Chondrocyte (in vitro differentiated cells): ENCODE measurements around the gene MPV17. TPM values are rescaled to one million over a fixed set of nuclear protein-coding genes. Genes with fewer than 3 reads are reported as not detected.

ENCODE experiments used
- DNase-seq: peaks from one replicate; pipeline ENCODE4 v3.0.0; 2021; ENCODE audit warnings: mixed read lengths, low spot score
- H3K27ac Mint-ChIP-seq: one replicate; pipeline ENCODE4 v1.8.0; 2021; ENCODE audit warnings: mild to moderate bottlenecking, moderate library complexity, mixed read lengths; ENCODE audit not compliant: unreplicated experiment
- H3K27me3 Mint-ChIP-seq: 2 replicates; pipeline ENCODE4 v1.8.0; 2021; ENCODE audit warnings: low read depth, mixed read lengths
- H3K36me3 Mint-ChIP-seq: 2 replicates; pipeline ENCODE4 v1.8.0; 2021; ENCODE audit warnings: low read depth, mixed read lengths
- H3K4me1 Mint-ChIP-seq: 2 replicates; pipeline ENCODE4 v1.8.0; 2021; ENCODE audit warnings: low read depth, mild to moderate bottlenecking, mixed read lengths
- H3K4me3 Mint-ChIP-seq: one replicate; pipeline ENCODE4 v1.8.0; 2021; ENCODE audit warnings: mild to moderate bottlenecking, moderate library complexity, mixed read lengths; ENCODE audit not compliant: unreplicated experiment
- H3K9me3 Mint-ChIP-seq: 2 replicates; pipeline ENCODE4 v1.8.0; 2021; ENCODE audit warnings: low read depth, mixed read lengths
- total RNA-seq: library from RNA; stranded (reverse); gene quantifications from 3 replicates; pipeline ENCODE4 v1.2.1, GENCODE V29; 2021
- TF ChIP-seq, protein P1 (sequence below): fragments of 200-600 bp; sonication (generic); IDR thresholded peaks from 2 replicates; pipeline ENCODE4 v1.5.0; 2021; ENCODE audit warnings: antibody characterized with exemption, mild to moderate bottlenecking, moderate library complexity

MPV17 gene
- total RNA-seq, 1 donor from 2014 or later: 57.7 TPM

DNA sequence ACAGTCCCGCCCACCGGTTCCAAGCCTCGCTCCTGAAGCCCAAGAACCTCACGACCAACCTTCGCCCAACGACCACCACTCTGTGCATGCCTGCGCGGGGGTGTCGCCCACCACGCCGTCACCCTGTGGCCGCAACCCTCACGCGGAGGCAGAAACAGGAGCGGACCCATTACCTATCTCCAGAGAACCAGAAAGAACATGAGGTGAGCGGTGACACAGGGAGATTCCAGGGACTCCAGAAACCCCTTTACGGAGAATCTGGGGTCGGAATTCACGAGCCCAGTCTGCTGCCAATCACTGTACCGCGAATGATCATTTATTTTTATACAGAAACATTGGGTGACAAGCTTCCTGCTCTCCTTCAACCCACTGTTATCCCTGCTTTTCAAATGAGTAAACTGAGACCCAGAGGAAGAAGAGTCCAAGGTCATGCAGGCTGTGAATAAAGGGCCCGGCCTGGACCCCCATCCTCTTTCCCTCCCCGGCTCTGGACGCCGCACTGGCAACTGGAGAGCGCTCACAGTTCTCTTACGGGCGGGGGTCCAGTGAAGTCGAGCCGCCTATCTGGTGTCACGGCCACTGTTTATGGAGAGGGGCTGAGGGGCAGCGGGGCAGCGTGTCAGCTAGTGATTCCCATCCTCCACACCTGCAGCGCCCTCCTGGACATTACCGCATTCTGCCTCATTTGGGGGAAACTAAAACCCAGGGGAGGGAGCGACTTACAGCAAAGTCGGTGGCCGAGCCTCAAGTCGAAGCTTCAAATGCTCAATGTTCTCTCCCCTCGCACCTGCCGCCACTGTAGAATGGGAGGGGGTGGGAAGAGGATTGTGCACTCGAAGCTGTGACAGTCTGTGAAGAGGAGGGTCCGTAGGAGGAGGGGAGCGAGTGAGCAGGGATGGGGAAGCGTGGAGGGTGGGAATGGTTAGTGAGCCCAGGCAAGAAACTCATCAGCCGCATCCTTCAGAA is 59.3 kb downstream of the MPV17 start:
- H3K36me3 Mint-ChIP-seq: peaks cover 5% of the 10 kb centered on the region
- no peak for DNase-seq
- TF ChIP-seq, protein P1, sequence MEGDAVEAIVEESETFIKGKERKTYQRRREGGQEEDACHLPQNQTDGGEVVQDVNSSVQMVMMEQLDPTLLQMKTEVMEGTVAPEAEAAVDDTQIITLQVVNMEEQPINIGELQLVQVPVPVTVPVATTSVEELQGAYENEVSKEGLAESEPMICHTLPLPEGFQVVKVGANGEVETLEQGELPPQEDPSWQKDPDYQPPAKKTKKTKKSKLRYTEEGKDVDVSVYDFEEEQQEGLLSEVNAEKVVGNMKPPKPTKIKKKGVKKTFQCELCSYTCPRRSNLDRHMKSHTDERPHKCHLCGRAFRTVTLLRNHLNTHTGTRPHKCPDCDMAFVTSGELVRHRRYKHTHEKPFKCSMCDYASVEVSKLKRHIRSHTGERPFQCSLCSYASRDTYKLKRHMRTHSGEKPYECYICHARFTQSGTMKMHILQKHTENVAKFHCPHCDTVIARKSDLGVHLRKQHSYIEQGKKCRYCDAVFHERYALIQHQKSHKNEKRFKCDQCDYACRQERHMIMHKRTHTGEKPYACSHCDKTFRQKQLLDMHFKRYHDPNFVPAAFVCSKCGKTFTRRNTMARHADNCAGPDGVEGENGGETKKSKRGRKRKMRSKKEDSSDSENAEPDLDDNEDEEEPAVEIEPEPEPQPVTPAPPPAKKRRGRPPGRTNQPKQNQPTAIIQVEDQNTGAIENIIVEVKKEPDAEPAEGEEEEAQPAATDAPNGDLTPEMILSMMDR: no peak
- peak overlapping the region; percentile 73 for H3K4me3 Mint-ChIP-seq
- peaks cover 19% of the 10 kb centered on the region for H3K4me1 Mint-ChIP-seq
- H3K27me3 Mint-ChIP-seq: peaks cover 42% of the 10 kb centered on the region
- H3K9me3 Mint-ChIP-seq: no peaks in the 10 kb centered on the region
- H3K27ac Mint-ChIP-seq: no peak overlapping the region

DNA sequence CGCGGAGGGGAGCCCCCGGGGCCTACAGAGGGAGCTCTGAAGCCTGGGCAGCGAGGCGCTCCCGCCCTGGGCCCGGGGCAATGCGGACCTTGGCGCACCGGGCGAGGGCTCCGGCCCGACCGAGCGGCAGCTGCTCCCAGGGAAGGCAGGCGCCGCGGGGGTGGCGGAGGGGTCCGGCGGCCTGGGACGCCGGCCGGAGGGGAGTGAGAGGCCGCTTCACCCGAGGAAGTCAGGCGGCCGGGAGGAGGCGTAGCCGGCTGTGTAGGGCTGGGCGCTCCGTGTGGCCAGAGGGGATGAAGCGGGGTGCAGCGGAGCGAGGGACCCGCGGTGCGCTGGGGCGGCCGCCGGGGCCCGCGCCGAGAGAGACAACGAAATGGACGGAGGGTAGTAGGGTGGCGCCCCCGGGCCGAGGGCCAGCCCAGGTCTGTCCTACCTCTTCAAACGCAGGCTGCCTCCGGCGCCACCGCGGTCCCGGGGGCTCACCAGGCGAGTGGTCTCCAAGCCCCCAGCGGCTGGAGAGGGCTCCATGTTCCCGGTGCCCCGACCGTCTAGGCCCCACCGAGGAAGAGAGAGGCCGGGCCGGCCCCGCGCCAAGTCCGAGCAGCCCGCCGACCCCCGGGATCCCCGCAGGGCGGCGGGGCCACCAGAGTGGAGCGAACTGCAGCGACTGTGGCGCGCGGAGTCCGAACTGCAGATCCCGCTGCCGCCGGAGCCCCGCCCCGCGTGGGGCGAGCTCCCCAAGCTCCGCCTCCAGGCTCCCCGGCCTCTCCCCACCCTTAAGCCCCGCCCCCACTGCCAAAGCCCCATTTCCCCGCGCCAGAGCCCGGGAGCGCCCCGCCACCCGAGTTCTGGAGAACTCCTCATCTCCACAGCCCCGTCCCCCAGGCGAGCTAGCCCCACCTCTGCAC is 60.3 kb downstream of the MPV17 start, which contains the start of gene SLC30A3:
SLC30A3 (minus strand) TSS at position 669 of the 908 bp plus-strand sequence; CDS start at position 528, 141 bp downstream.
- no peak for DNase-seq
- Mint-ChIP-seq H3K36me3 (peaks cover 5% of the 10 kb centered on the region), H3K27ac (no peak within 1 kb of the TSS), H3K4me1 (peaks cover 19% of the 10 kb centered on the region), H3K9me3 (no peaks in the 10 kb centered on the region), H3K27me3 (peaks cover 45% of the 10 kb centered on the region), H3K4me3 (peak within 1 kb of the TSS; percentile 73)
- TF ChIP-seq, protein P1: peak; percentile 35

DNA sequence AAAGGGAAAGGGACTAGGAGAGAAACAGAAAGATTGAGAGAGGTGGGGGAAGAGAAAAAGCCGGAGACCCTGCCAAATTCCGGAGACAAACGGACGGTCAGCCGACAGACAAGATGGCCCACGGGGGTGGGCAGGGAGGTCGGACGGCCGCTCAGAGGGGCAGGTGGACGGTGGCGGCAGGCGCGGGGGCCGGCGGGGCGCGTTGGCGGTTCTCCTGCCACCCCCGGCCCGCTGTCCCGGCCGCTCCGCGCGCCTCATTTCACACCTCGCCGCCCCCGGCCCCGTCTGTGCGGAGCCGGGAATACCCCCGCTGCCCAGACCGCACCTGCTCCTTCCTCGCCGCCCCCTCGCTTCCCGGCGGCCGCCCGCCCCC is 61.0 kb downstream of the MPV17 start:
- H3K27ac Mint-ChIP-seq: no peak overlapping the region
- TF ChIP-seq, protein P1: no peak
- no peak for DNase-seq
- H3K4me1 Mint-ChIP-seq: peaks cover 19% of the 10 kb centered on the region
- H3K9me3 Mint-ChIP-seq: no peaks in the 10 kb centered on the region
- peaks cover 5% of the 10 kb centered on the region for H3K36me3 Mint-ChIP-seq
- H3K27me3 Mint-ChIP-seq: peaks cover 45% of the 10 kb centered on the region
- H3K4me3 Mint-ChIP-seq: peak overlapping the region; percentile 51

DNA sequence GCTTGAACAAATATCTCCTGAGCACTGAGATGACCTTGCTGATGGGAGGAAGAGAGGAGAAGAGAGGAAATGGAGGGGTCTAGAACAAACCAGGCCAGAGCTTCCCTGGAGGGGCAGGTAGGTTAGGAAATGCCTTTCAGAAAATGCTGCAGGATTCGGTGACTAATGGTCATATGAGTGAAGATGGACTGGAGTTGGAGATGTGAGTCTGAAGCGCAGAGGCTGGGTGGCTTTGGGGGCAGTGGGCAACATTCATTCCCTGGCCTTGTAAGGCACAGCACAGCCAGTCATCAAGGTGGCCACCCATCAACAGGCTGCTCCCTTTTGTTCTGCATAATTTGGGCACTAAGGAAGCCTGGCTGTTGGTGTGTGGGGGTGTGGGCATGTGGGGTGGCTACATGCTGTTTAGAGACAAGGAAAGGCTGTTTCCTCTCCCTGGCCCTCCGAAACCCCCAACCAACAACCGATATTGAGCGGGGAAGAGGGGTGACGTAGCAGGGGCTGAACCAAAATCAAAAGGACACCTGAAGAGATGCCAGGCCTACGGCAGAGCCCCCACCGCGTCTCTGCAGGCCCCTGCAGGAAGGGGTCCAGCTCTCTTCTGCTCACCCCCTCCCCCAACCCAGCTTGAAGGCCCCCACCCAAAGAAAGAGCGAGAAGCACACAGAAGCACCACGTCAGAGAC is 61.5 kb downstream of the MPV17 start:
- peaks cover 23% of the 10 kb centered on the region for H3K4me1 Mint-ChIP-seq
- peak overlapping the region; percentile 51 for H3K4me3 Mint-ChIP-seq
- H3K27me3 Mint-ChIP-seq: peaks cover 45% of the 10 kb centered on the region
- H3K36me3 Mint-ChIP-seq: peaks cover 5% of the 10 kb centered on the region
- no peaks in the 10 kb centered on the region for H3K9me3 Mint-ChIP-seq
- no peak overlapping the region for H3K27ac Mint-ChIP-seq
- TF ChIP-seq, protein P1: no peak
- DNase-seq: no peak

Other genes starting within 250 kb of the MPV17 start
- gene EMILIN1, start 244.5 kb downstream of the MPV17 start, total RNA-seq: 180 to 235 TPM (median 182 TPM) in 3 replicates
- 1.2 to 1.9 TPM (median 1.3 TPM) in 3 replicates for gene KHK, start 236.3 kb downstream of the MPV17 start, total RNA-seq
- gene CGREF1, start 204.0 kb downstream of the MPV17 start, total RNA-seq: 9.6 to 15.9 TPM (median 13.5 TPM) in 3 replicates
- 0.30 to 0.44 TPM (median 0.31 TPM) in 3 replicates for gene ABHD1, start 199.3 kb downstream of the MPV17 start, total RNA-seq
- 44.7 to 53.0 TPM (median 49.4 TPM) in 3 replicates for gene PREB, start 188.5 kb downstream of the MPV17 start, total RNA-seq
- not detected in 3 replicates for gene PRR30, start 183.7 kb downstream of the MPV17 start, total RNA-seq
- not detected in 3 replicates for gene TCF23, start 174.1 kb downstream of the MPV17 start, total RNA-seq
- 79.0 to 116 TPM (median 91.2 TPM) in 3 replicates for gene ATRAID, start 111.1 kb downstream of the MPV17 start, total RNA-seq
- 21.8 to 27.9 TPM (median 24.3 TPM) in 3 replicates for gene SLC5A6, start 110.8 kb downstream of the MPV17 start, total RNA-seq
- gene CAD, start 105.7 kb downstream of the MPV17 start, total RNA-seq: 54.8 to 88.4 TPM (median 55.0 TPM) in 3 replicates
- 0.17 to 0.31 TPM in 2 of 3 replicates, not detected in the other for gene SLC30A3, start 60.0 kb downstream of the MPV17 start, total RNA-seq
- not detected in 3 replicates for gene DNAJC5G, start 47.7 kb downstream of the MPV17 start, total RNA-seq
- gene TRIM54, start 40.7 kb downstream of the MPV17 start, total RNA-seq: not detected in 3 replicates
- gene UCN, start 14.7 kb downstream of the MPV17 start, total RNA-seq: 1.2 to 2.7 TPM (median 1.5 TPM) in 3 replicates
- 42.0 to 55.3 TPM (median 43.2 TPM) in 3 replicates for gene GTF3C2, start 33.7 kb upstream of the MPV17 start, total RNA-seq
- gene EIF2B4, start 47.2 kb upstream of the MPV17 start, total RNA-seq: 43.1 to 46.2 TPM (median 44.0 TPM) in 3 replicates
- gene SNX17, start 47.5 kb upstream of the MPV17 start, total RNA-seq: 108 to 130 TPM (median 111 TPM) in 3 replicates
- gene ZNF513, start 57.6 kb upstream of the MPV17 start, total RNA-seq: 15.3 to 23.2 TPM (median 15.5 TPM) in 3 replicates
- 55.7 to 72.8 TPM (median 59.4 TPM) in 3 replicates for gene PPM1G, start 86.5 kb upstream of the MPV17 start, total RNA-seq
- 125 to 143 TPM (median 128 TPM) in 3 replicates for gene NRBP1, start 105.5 kb upstream of the MPV17 start, total RNA-seq
- 1.1 to 3.6 TPM (median 1.4 TPM) in 3 replicates for gene KRTCAP3, start 119.3 kb upstream of the MPV17 start, total RNA-seq
- gene IFT172, start 166.6 kb upstream of the MPV17 start, total RNA-seq: 19.3 to 36.9 TPM (median 21.5 TPM) in 3 replicates
- gene FNDC4, start 172.1 kb upstream of the MPV17 start, total RNA-seq: 8.6 to 17.7 TPM (median 17.4 TPM) in 3 replicates
- 0.21 TPM in 1 of 3 replicates, not detected in the others for gene GCKR, start 173.7 kb upstream of the MPV17 start, total RNA-seq